Activated gamma-delta T cell treated with Interleukin-2 at 50 U/mL for 16 hours (primary cell): ENCODE measurements around the gene DIP2C.
"Not testable (repeated sequence)": the region's sequence is repeated elsewhere in the genome, so short reads cannot be mapped to it uniquely, and the experiment has no call there.

ENCODE experiments used
- DNase-seq: peaks from one replicate; pipeline ENCODE4 v3.0.0-alpha.2; 2020

The DIP2C gene

DNA sequence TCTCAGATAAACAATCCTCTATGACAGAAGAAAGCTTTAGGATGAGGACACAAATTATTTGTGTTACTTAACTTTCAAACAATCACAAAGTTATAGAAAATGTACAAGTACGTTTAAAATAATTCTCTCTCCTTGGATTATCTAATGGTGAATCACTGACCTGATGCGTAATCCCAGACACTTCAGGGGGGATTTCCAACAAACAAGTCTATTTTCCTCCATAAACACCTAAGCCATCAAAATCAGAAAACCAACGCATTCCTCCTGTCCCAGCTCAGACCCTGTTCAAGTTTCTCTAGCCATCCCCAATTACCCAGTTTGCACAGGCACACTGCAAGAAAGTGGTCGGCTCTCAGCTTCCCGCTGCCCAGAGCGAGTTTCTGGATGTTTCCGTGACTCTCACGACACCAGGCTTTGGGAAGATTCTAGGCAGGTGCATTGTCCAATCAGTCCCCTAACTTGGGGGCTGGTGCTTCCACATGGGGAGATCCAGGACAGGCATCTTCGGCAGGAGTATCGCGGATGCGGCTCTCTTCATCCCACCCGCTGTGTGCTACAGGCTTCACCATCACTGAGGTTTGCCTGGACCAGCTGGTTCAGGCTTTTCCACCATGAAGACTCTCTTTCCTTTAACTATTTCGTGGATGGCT, 354.2 kb downstream of the DIP2C start:
- DNase-seq = no peak

- no peak for DNase-seq
Observed at GRCh38 chr10:331186-331585, 358.3 kb downstream of the DIP2C start.

GRCh38 chr10:329361-330099, 359.9 kb downstream of the DIP2C start:
- no peak for DNase-seq

- DNase-seq = no peak
Observed at GRCh38 chr10:327889-328852, 361.3 kb downstream of the DIP2C start.

GRCh38 chr10:326894-327635, 362.4 kb downstream of the DIP2C start:
- no peak for DNase-seq

DNA sequence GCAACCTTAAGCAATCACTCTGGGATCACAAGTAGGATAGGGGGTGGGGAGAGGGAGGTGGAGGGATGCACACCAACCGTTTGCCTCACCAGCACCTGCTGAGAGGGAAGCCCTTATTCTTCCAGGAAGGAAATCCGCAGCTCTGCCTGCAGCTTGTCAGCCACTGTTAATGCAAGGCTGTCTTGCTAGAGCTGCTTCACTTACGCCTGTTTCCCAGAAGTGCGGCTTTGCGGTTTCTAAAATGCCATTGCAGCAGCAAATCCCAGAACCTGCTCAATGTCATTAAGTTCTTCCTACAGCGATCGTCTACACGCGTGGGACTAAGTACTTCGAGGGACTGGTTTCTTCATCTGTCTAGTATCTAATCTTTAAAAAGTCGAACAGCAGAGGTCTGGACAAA, 363.1 kb downstream of the DIP2C start:
- no peak for DNase-seq

- DNase-seq = no peak
Observed at GRCh38 chr10:325282-325681, 364.2 kb downstream of the DIP2C start.

GRCh38 chr10:324593-324992, 364.9 kb downstream of the DIP2C start:
- DNase-seq = no peak

DNA sequence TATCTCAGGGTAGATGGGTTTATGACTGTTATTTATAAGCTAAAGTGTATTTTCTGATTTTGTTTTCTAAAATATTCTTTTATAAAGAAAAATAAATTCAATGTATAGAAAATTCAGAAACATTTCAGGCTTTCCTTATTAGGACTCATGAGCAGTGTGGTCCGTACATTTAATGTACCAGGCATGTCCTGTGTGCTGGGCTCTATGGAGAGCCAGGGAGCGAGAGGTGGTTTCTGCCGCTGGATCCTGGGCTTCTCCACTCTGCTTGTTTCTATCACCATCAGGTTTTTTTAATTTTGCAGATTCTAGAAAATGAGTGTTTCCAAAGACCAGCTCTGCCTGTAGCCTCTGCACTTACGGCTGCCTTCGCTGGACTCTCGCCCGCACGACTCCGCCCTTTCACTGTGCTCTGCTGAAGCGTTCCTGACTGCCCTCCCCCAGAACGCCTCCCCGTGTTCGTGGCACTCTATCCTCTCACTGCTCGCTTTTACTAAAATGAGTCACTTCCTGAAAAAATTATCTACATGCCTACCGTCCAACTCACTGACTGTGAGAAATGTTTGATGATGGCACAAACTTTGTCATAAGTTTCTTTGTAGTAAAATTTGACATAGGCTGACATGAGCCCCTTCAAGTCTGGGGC, 365.7 kb downstream of the DIP2C start:
- peak; percentile 34 for DNase-seq

- DNase-seq = not testable (repeated sequence)
Observed at GRCh38 chr10:323046-323445, 366.4 kb downstream of the DIP2C start.

DNA sequence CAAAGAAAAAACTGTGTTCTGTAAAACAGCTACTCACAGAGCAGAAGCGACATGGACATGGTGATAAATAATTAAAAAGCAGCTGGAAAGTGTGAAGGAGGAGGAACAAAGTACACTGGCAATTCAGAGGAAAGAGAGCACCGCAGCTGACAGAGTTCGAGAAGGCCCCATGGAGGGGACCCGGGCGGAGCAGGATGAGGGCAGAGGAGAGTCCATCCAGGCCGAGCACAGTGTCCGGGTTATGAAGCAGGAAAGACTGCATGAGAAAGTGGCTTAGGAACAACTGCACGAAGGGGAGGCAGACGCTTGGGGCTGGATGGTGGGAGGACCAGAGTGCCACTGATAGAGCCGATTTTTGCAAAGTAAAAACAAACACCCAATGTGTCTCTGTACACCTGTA, 368.7 kb downstream of the DIP2C start:
- DNase-seq = no peak

- no peak for DNase-seq
Observed at GRCh38 chr10:317926-318325, 371.5 kb downstream of the DIP2C start.

DNA sequence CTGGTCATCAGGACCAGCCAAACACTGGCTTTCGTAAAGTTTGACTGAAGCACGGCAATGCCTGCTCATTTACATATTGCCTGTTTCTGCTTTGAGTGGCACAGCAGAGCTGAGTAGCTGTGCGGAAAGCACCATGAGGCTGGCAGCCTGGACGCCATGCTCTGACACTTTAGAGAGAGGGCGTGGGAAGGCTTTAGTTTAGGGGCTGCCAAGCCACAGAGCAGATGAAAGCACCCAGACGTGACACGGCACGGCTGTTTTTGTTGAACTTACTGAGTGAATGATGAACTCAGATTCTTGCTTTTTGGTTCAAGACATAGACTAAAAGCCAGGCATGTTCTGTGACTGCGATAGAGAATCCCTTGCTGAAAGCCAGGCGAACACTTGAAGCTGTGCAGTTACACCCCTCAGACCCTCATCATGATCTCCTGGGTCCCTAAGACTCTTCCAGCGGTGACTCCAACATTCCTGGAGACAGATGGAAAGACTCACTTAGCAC, 372.1 kb downstream of the DIP2C start:
- peak; percentile 21 for DNase-seq

DNA sequence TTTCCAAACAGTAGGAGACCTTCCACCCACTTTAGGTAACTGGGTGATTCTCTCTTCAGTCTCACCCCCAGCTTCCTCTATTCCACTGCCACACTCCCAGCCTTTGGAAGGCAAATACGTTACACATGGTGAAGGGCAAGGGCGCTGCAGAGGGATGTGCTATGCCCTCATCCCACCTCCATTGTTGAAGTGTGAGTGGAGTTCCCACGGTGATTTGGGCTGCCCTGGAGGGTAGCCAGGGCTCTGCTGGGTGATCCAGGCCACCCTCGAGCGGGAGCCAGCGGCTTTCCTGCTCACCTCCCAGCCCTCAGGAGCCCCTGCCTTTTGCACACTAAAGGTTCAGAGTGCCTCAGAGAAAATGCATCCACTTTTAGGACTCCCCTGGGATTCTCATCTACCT, 373.1 kb downstream of the DIP2C start:
- DNase-seq = no peak

DNA sequence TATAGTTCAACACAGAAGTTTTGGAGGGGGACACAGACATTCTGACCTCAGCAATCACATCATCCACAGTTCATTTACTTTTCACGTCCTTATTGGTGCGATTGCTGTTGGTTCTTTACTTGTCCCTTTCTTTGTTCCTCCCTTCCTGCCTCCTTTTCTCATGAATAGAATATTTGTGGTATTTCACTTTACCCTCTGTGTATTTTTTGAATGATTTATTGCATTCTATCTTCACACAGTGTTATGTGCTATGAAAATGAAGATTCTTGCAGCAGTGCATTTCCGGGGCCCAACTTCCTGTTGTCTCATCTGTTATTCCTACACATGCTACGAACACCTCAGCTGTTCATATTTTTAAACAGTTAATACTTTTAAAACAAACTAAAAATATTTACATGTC, 374.6 kb downstream of the DIP2C start:
- DNase-seq = no peak

DNA sequence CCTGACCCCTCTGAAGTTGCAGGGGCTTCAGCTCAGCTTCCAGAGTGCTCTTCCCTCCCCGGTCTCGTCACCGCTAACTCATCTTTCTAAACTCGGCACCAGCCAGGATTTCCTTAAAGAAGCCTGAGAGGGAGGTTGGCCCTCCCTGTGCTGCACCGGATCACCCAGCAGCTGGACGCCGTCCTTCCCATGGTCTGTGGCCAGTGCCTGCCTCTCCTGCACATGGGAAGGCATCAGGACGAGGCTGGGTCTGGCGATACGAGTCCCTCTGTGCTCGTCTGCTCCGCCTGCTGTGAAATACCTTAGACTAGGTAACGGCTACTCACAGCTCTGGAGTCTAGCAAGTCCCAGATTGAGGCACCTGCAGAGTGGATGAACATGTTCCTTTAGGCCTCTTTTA, 375.1 kb downstream of the DIP2C start:
- no peak for DNase-seq

DNA sequence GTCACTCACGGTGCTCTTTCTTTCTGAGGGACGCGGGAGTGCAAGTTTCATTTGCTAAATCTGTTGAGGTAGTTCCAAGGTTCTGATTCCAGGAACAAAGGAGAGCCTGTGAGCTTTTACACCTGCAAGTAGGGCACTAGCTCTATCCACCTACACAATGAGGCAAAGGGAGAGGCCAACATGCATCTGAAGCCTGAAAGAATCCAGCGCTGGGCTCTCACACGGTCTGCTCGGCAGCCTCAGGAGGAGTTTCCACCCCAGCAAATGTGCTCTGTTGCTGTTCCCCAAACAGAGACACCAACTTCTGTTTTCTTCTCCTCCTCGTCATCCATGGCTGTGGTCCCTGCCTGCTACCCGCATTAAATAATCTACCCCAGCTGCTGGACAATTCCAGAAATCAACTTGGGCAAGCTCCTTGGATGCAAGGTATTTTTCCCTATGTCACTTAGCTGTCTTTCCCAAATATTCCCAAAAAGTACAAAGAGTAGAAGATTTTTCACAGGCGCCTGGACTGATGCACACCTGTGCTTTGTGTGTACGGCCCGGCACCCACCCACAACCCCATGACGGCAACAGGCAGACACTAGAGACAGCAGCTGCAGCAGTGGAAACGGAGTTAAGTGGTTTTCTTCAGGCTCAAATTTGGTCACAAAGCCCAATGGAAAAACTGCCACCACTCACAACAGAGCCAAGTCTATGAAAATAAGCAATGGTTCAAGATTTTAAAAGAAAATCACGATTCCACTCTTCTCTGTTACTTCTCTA, 377.4 kb downstream of the DIP2C start:
- DNase-seq = no peak

DNA sequence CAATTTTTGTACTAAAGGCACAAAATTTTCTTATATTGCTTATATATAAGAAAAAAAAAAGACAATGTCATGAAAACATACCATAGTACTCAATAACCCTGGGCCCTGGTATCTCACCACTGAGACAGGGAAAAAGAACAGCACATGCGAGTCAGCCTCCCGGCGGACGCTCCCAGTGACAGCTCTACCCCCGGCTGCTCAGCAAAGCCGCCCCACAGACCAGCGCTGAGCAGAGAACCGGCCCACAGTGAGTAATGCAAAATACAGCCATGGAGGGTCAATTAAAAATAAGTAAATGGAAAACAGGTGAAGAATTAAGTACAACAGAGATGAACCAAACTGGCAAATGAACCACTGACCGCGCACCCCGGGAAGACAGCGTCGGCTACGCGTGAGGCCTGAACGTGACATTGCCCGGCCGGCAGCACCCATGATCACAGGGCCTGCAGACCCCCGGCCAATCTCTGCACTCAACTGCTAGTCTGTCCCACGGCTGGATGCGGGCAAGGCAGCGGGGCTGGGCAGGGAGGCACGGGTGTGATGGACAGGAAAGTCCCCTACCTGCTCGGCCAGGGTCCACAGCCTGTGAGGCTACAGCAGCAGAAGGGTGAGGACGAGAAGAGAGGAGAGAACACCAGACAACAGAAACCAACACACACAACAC, 378.4 kb downstream of the DIP2C start:
- no peak for DNase-seq

GRCh38 chr10:310371-310770, 379.1 kb downstream of the DIP2C start:
- no peak for DNase-seq

DNA sequence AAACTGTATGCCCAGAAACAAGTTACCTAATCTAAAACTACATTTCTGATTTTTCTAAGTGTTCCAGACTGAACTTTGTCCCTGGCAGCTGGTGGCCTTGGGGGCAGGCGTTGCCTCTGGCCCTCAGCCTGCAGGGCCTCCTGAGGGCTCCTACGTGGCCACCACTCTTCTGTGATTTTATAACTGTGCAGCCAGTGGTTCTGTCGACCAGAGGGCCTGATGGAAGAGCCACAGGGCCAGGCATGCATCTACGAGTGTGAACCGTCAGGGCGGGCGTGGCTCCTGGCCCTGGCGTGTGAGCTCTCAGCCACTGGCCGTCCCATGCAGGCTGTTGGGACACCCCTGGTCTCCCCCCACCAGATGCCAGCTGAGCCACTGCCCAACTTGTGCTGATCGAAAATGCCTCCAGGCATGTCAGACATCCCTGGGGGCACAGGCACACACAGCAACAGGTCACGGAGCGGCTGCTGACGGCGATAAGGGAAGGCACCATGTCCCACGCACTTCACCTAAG, 380.8 kb downstream of the DIP2C start:
- no peak for DNase-seq

- no peak for DNase-seq
Observed at GRCh38 chr10:308101-308500, 381.4 kb downstream of the DIP2C start.
